Fibroblast of lung (primary cell): ENCODE results near the gene AKT1. TPM values are rescaled to one million over a fixed set of nuclear protein-coding genes. Genes with fewer than 3 reads are reported as not detected.
A peak's percentile ranks its signal among the peaks of the same experiment; 100 is the strongest.

Experiments used
- DNase-seq, 2 donors: peaks; one replicate each; pipeline versions ENCODE4 v3.0.0 to v3.0.0-alpha.2; 2010; ENCODE audit warnings: low read depth in 2 of 2
- H2AFZ ChIP-seq: 2 replicates; pipeline ENCODE4 v1.5.1; 2012; ENCODE audit warnings: low read length, control low read depth, inconsistent platforms
- H3K27ac ChIP-seq: 2 replicates; pipeline ENCODE4 v1.5.1; 2011; ENCODE audit warnings: low read length, control low read depth; ENCODE audit not compliant: insufficient read depth
- H3K27me3 ChIP-seq: 2 replicates; pipeline ENCODE4 v1.5.1; 2011; ENCODE audit warnings: mild to moderate bottlenecking, low read length; ENCODE audit not compliant: control insufficient read depth, insufficient read depth
- H3K36me3 ChIP-seq: 2 replicates; pipeline ENCODE4 v1.5.1; 2011; ENCODE audit warnings: low read length; ENCODE audit not compliant: control insufficient read depth, insufficient read depth
- H3K4me1 ChIP-seq: 2 replicates; pipeline ENCODE4 v1.5.1; 2011; ENCODE audit warnings: low read length; ENCODE audit not compliant: control insufficient read depth, insufficient read depth; ENCODE audit errors: extremely low read depth
- H3K4me2 ChIP-seq: 2 replicates; pipeline ENCODE4 v1.5.1; 2011; ENCODE audit warnings: low read length, control low read depth; ENCODE audit not compliant: insufficient read depth; ENCODE audit errors: extremely low read depth
- H3K4me3 ChIP-seq, 4 experiments: fragments of 200-600 bp in 1 of 4; sonication (generic) in 1 of 4; replicated peaks in 1 of 4; 2 replicates each; pipeline ENCODE4 v1.5.1; 2011 to 2016; ENCODE audit warnings: low read length in 4 of 4, low read depth in 3 of 4, mild to moderate bottlenecking in 3 of 4, control low read depth in 2 of 4, inconsistent platforms in 1 of 4, mixed read lengths in 1 of 4; ENCODE audit not compliant: insufficient read depth in 1 of 4; ENCODE audit errors: control extremely low read depth in 1 of 4
- H3K79me2 ChIP-seq: 2 replicates; pipeline ENCODE4 v1.5.1; 2012; ENCODE audit warnings: mild to moderate bottlenecking, low read length, inconsistent platforms; ENCODE audit not compliant: control insufficient read depth, insufficient read depth
- H3K9ac ChIP-seq: 2 replicates; pipeline ENCODE4 v1.5.1; 2011; ENCODE audit warnings: mild to moderate bottlenecking, low read length, control low read depth; ENCODE audit not compliant: insufficient read depth
- H3K9me3 ChIP-seq: 2 replicates; pipeline ENCODE4 v1.5.1; 2012; ENCODE audit warnings: low read depth, low read length; ENCODE audit not compliant: control insufficient read depth, insufficient read depth
- H4K20me1 ChIP-seq: 2 replicates; pipeline ENCODE4 v1.5.1; 2011; ENCODE audit warnings: low read length; ENCODE audit not compliant: control insufficient read depth, insufficient read depth; ENCODE audit errors: extremely low read depth
- CTCF ChIP-seq, 2 donors: IDR thresholded peaks in 1 of 2; conservative IDR thresholded peaks in 1 of 2; 1 replicate in 1 of 2; 2 replicates in 1 of 2; pipeline ENCODE4 v1.5.1; 2011 to 2012; ENCODE audit warnings: low read length in 2 of 2, control low read depth in 1 of 2, inconsistent platforms in 1 of 2, low read depth in 1 of 2, mild to moderate bottlenecking in 1 of 2
- EZH2 ChIP-seq: IDR thresholded peaks from 2 replicates; pipeline ENCODE4 v1.5.1; 2012; ENCODE audit warnings: low read length, control low read depth, mild to moderate bottlenecking; ENCODE audit errors: missing control alignments
- polyA plus RNA-seq, 2 donors: library from polyadenylated mRNA; depleted of rRNA in 1 of 2; stranded (reverse) in 1 of 2; unstranded in 1 of 2; fragments of >200 nt; gene quantifications; 2 replicates each; pipeline ENCODE4 v1.2.1, GENCODE V29; 2011 to 2012; ENCODE audit warnings: missing spikeins in 1 of 2
- total RNA-seq: library from RNA; depleted of rRNA; stranded (reverse); fragments of >200 nt; gene quantifications from 2 replicates; pipeline ENCODE4 v1.2.1, GENCODE V29; 2014

The AKT1 gene
- total and polyA plus RNA-seq, 2 donors (not counting 1 experiment from before 2014, with no cell fraction given) = 83.2 to 127 TPM

- no peak for DNase-seq
- Histone ChIP-seq H3K79me2 (no peaks in the 10 kb centered on the region), H2AFZ (no peak overlapping the region), H3K4me2 (no peak overlapping the region), H3K4me3 (no peak overlapping the region), H4K20me1 (no peaks in the 10 kb centered on the region), H3K27me3 (no peaks in the 10 kb centered on the region), H3K27ac (no peak overlapping the region), H3K9ac (no peak overlapping the region), H3K4me1 (peaks cover 8% of the 10 kb centered on the region), H3K36me3 (no peaks in the 10 kb centered on the region), H3K9me3 (no peaks in the 10 kb centered on the region)
- no peak for TF ChIP-seq EZH2
Observed at GRCh38 chr14:104739026-104739425, 56.5 kb downstream of the AKT1 start.

- H3K4me3 ChIP-seq = no peak overlapping the region
- H3K9ac ChIP-seq = no peak overlapping the region
- no peak overlapping the region for H3K27ac ChIP-seq
- no peaks in the 10 kb centered on the region for H3K36me3 ChIP-seq
- no peaks in the 10 kb centered on the region for H3K9me3 ChIP-seq
- no peaks in the 10 kb centered on the region for H3K27me3 ChIP-seq
- no peak overlapping the region for H3K4me2 ChIP-seq
- peaks cover 6% of the 10 kb centered on the region for H3K4me1 ChIP-seq
- TF ChIP-seq CTCF (conservative IDR thresholded peaks at IDR 0.05 in 1 of 2, IDR thresholded peaks at IDR 0.05 in 1 of 2; ENCODE audit: low read depth in 1 of 2, low read length in 2 of 2) (no peak), EZH2 (no peak)
- DNase-seq = no peak
- no peaks in the 10 kb centered on the region for H3K79me2 ChIP-seq
- H4K20me1 ChIP-seq = no peaks in the 10 kb centered on the region
- H2AFZ ChIP-seq = no peak overlapping the region
Observed at GRCh38 chr14:104738375-104739019, 57.1 kb downstream of the AKT1 start.

GRCh38 chr14:104735830-104736642 lies 59.5 kb downstream of the AKT1 start:
- TF ChIP-seq EZH2 (no peak), CTCF (conservative IDR thresholded peaks at IDR 0.05 in 1 of 2, IDR thresholded peaks at IDR 0.05 in 1 of 2; ENCODE audit: low read depth in 1 of 2, low read length in 2 of 2) (no peak)
- Histone ChIP-seq H3K9ac (no peak overlapping the region), H3K36me3 (no peaks in the 10 kb centered on the region), H3K27ac (no peak overlapping the region), H3K27me3 (no peaks in the 10 kb centered on the region), H3K4me1 (peaks cover 5% of the 10 kb centered on the region), H3K4me3 (no peak overlapping the region), H4K20me1 (no peaks in the 10 kb centered on the region), H3K4me2 (peak overlapping the region; percentile 2), H2AFZ (no peak overlapping the region), H3K79me2 (no peaks in the 10 kb centered on the region), H3K9me3 (no peaks in the 10 kb centered on the region)
- DNase-seq = peak in 1 of 2 donors; percentile 85
